Measurements from ENCODE around the gene MGAT3. TPM values are rescaled to one million over a fixed set of nuclear protein-coding genes. Genes with fewer than 3 reads are reported as not detected.

MGAT3 gene
- total RNA-seq, 1 donor from 2014 or later: 32.7 TPM

GRCh38 chr22:39422721-39423120 is 34.1 kb upstream of the MGAT3 start:
- TF ChIP-seq, protein P1, sequence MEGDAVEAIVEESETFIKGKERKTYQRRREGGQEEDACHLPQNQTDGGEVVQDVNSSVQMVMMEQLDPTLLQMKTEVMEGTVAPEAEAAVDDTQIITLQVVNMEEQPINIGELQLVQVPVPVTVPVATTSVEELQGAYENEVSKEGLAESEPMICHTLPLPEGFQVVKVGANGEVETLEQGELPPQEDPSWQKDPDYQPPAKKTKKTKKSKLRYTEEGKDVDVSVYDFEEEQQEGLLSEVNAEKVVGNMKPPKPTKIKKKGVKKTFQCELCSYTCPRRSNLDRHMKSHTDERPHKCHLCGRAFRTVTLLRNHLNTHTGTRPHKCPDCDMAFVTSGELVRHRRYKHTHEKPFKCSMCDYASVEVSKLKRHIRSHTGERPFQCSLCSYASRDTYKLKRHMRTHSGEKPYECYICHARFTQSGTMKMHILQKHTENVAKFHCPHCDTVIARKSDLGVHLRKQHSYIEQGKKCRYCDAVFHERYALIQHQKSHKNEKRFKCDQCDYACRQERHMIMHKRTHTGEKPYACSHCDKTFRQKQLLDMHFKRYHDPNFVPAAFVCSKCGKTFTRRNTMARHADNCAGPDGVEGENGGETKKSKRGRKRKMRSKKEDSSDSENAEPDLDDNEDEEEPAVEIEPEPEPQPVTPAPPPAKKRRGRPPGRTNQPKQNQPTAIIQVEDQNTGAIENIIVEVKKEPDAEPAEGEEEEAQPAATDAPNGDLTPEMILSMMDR (IDR thresholded peaks at IDR 0.05; ENCODE audit: unreplicated experiment): no peak
- Mint-ChIP-seq H3K4me3 (ENCODE audit: low read depth) (no peak overlapping the region), H3K4me1 (ENCODE audit: low read depth) (no peaks in the 10 kb centered on the region), H3K27me3 (no peaks in the 10 kb centered on the region), H3K9me3 (ENCODE audit: low read depth) (no peaks in the 10 kb centered on the region), H3K27ac (no peak overlapping the region), H3K36me3 (ENCODE audit: insufficient read depth) (peaks cover 21% of the 10 kb centered on the region)
- DNase-seq (ENCODE audit: low spot score, unreplicated experiment): no peak

GRCh38 chr22:39423976-39424375 is 32.8 kb upstream of the MGAT3 start:
- Mint-ChIP-seq H3K4me1 (ENCODE audit: low read depth) (no peaks in the 10 kb centered on the region), H3K4me3 (ENCODE audit: low read depth) (no peak overlapping the region), H3K9me3 (ENCODE audit: low read depth) (no peaks in the 10 kb centered on the region), H3K36me3 (ENCODE audit: insufficient read depth) (peaks cover 16% of the 10 kb centered on the region), H3K27ac (no peak overlapping the region), H3K27me3 (no peaks in the 10 kb centered on the region)
- no peak for DNase-seq (ENCODE audit: low spot score, unreplicated experiment)
- TF ChIP-seq, protein P1 (IDR thresholded peaks at IDR 0.05; ENCODE audit: unreplicated experiment): no peak

- no peak for DNase-seq (ENCODE audit: low spot score, unreplicated experiment)
- no peaks in the 10 kb centered on the region for H3K9me3 Mint-ChIP-seq (ENCODE audit: low read depth)
Measured at GRCh38 chr22:39426380-39427043, 30.3 kb upstream of the MGAT3 start.

GRCh38 chr22:39427751-39428596 is 28.8 kb upstream of the MGAT3 start:
- H3K9me3 Mint-ChIP-seq (ENCODE audit: low read depth): no peaks in the 10 kb centered on the region
- no peaks in the 10 kb centered on the region for H3K4me1 Mint-ChIP-seq (ENCODE audit: low read depth)
- no peak overlapping the region for H3K4me3 Mint-ChIP-seq (ENCODE audit: low read depth)
- H3K36me3 Mint-ChIP-seq (ENCODE audit: insufficient read depth): peaks cover 7% of the 10 kb centered on the region
- no peaks in the 10 kb centered on the region for H3K27me3 Mint-ChIP-seq
- no peak overlapping the region for H3K27ac Mint-ChIP-seq
- no peak for DNase-seq (ENCODE audit: low spot score, unreplicated experiment)
- TF ChIP-seq, protein P1 (IDR thresholded peaks at IDR 0.05; ENCODE audit: unreplicated experiment): no peak

More at GRCh38 chr22:39426380-39427043, 30.3 kb upstream of the MGAT3 start:
- TF ChIP-seq, protein P1 (IDR thresholded peaks at IDR 0.05; ENCODE audit: unreplicated experiment): no peak
- Mint-ChIP-seq H3K27ac (no peak overlapping the region), H3K36me3 (ENCODE audit: insufficient read depth) (peaks cover 12% of the 10 kb centered on the region), H3K4me1 (ENCODE audit: low read depth) (no peaks in the 10 kb centered on the region), H3K27me3 (no peaks in the 10 kb centered on the region), H3K4me3 (ENCODE audit: low read depth) (no peak overlapping the region)

DNA sequence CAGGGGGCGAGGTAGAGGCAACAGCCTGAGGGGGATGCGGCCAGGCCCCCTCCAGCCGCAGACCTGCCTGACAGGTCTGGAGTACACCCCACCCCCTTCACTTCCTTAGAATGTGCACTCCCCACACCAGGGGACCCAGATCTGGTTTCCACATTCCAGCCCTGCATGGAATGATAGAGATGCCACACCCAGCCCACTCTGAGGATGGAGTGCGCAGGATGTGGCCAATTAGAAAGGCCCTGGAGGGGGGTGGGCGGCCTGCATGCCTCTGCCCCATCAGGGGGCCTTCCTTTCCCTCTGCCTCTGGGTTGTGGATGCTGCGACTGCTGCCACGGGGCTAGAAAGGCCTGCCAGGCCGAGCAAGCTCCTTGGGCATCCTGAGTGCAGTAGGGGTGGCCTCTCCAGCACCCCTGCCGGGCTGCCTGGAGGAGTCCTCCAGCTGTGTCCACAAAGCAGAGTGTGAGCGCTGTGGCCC is 28.2 kb upstream of the MGAT3 start:
- no peaks in the 10 kb centered on the region for H3K27me3 Mint-ChIP-seq
- no peak overlapping the region for H3K27ac Mint-ChIP-seq
- TF ChIP-seq, protein P1 (IDR thresholded peaks at IDR 0.05; ENCODE audit: unreplicated experiment): no peak
- H3K9me3 Mint-ChIP-seq (ENCODE audit: low read depth): no peaks in the 10 kb centered on the region
- no peak overlapping the region for H3K4me3 Mint-ChIP-seq (ENCODE audit: low read depth)
- no peak for DNase-seq (ENCODE audit: low spot score, unreplicated experiment)
- H3K36me3 Mint-ChIP-seq (ENCODE audit: insufficient read depth): peaks cover 7% of the 10 kb centered on the region
- H3K4me1 Mint-ChIP-seq (ENCODE audit: low read depth): no peaks in the 10 kb centered on the region

All from progenitor cell of endocrine pancreas (in vitro differentiated cells).